Testis (tissue), 2 donors: Measurements from ENCODE around the gene NARS2.

Experiments used
- POLR2A ChIP-seq: fragments of 450-650 bp; IDR thresholded peaks from one replicate; pipeline ENCODE4 v1.6.1; 2017; ENCODE audit warnings: antibody characterized with exemption, mild to moderate bottlenecking, moderate library complexity
- TF ChIP-seq, protein P1 (sequence below), 3 experiments: fragments of 450-650 bp in 2 of 3; fragments of 200-600 bp in 1 of 3; sonication (generic) in 1 of 3; IDR thresholded peaks; one replicate each; pipeline ENCODE4 v1.5.1; 2016 to 2019; ENCODE audit warnings: antibody characterized with exemption in 3 of 3, mild to moderate bottlenecking in 2 of 3, moderate library complexity in 1 of 3

- TF ChIP-seq, protein P1, sequence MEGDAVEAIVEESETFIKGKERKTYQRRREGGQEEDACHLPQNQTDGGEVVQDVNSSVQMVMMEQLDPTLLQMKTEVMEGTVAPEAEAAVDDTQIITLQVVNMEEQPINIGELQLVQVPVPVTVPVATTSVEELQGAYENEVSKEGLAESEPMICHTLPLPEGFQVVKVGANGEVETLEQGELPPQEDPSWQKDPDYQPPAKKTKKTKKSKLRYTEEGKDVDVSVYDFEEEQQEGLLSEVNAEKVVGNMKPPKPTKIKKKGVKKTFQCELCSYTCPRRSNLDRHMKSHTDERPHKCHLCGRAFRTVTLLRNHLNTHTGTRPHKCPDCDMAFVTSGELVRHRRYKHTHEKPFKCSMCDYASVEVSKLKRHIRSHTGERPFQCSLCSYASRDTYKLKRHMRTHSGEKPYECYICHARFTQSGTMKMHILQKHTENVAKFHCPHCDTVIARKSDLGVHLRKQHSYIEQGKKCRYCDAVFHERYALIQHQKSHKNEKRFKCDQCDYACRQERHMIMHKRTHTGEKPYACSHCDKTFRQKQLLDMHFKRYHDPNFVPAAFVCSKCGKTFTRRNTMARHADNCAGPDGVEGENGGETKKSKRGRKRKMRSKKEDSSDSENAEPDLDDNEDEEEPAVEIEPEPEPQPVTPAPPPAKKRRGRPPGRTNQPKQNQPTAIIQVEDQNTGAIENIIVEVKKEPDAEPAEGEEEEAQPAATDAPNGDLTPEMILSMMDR (IDR thresholded peaks at IDR 0.05), result no peak
- no peak for TF ChIP-seq POLR2A
These were observed 74.7 kb downstream of the NARS2 start for GRCh38 chr11:78499971-78500370.
